ENCODE data around the gene CCNL2. TPM values are rescaled to one million over a fixed set of nuclear protein-coding genes. Genes with fewer than 3 reads are reported as not detected.

Gene CCNL2
- total RNA-seq, 1 experiment from 2014 or later = 173 TPM

- Histone ChIP-seq H3K27me3 (ENCODE audit: insufficient read depth, low read length) (no peaks in the 10 kb centered on the region), H4K20me1 (ENCODE audit: control insufficient read depth, insufficient read depth, insufficient read length) (no peaks in the 10 kb centered on the region), H2AFZ (ENCODE audit: low read length) (no peak overlapping the region), H2BK15ac (ENCODE audit: low read depth, low read length) (no peak overlapping the region), H3K79me2 (ENCODE audit: insufficient read depth, low read length) (no peaks in the 10 kb centered on the region), H3K9me3 (ENCODE audit: control insufficient read depth, low read depth, low read length) (no peaks in the 10 kb centered on the region), H2AK5ac (ENCODE audit: insufficient read length, low read length) (no peak overlapping the region), H3K79me1 (ENCODE audit: insufficient read depth, low read depth, low read length, poor library complexity, severe bottlenecking) (peaks cover 3% of the 10 kb centered on the region), H3K9ac (ENCODE audit: extremely low read depth, insufficient read length, low read length) (no peak overlapping the region), H2BK120ac (ENCODE audit: low read depth, low read length, poor library complexity, severe bottlenecking) (no peak overlapping the region), H3K4me2 (ENCODE audit: insufficient read depth, insufficient read length, low read length) (no peak overlapping the region), H3K23me2 (ENCODE audit: insufficient read length, low read depth, low read length, poor library complexity, severe bottlenecking) (no peaks in the 10 kb centered on the region), H3T11ph (ENCODE audit: low read length) (no peak overlapping the region), H3K18ac (ENCODE audit: insufficient read length, low read depth, low read length) (no peak overlapping the region), H4K8ac (replicated peaks; ENCODE audit: insufficient read length, low read depth, low read length) (no peak overlapping the region), H3K23ac (ENCODE audit: insufficient read length, low read depth, low read length) (no peak overlapping the region), H3K4ac (ENCODE audit: low read depth, low read length) (no peak overlapping the region), H3K56ac (ENCODE audit: insufficient read length, low read depth, low read length) (no peak overlapping the region), H2BK5ac (ENCODE audit: insufficient read length, low read length) (no peak overlapping the region), H4K91ac (ENCODE audit: insufficient read length, low read depth, low read length) (no peak overlapping the region), H2BK12ac (ENCODE audit: insufficient read length, low read depth, low read length) (no peak overlapping the region), H3K4me1 (ENCODE audit: insufficient read depth, low read length) (no peaks in the 10 kb centered on the region), H3K14ac (ENCODE audit: insufficient read depth, low read length) (no peak overlapping the region; the same call in 1 of the 2 replicates), H4K5ac (ENCODE audit: insufficient read length, low read depth, low read length) (no peak overlapping the region), H2BK20ac (ENCODE audit: low read depth, low read length, poor library complexity, severe bottlenecking) (no peak overlapping the region), H3K27ac (ENCODE audit: insufficient read length, low read depth, low read length) (no peak overlapping the region)
- H3K27me3 Mint-ChIP-seq (ENCODE audit: low read depth) = no peaks in the 10 kb centered on the region
- H3K4me1 Mint-ChIP-seq = peaks cover 6% of the 10 kb centered on the region in 2 experiments
- no CpG with 5 or more reads among the region's 8 CpGs for WGBS (ENCODE audit: extremely low coverage, insufficient read length, low lambda C conversion rate)
- H3K36me3 Mint-ChIP-seq (ENCODE audit: insufficient read depth in 1 of 3, low read depth in 3 of 3) = peaks cover under 1 to 21% (median 6%) of the 10 kb centered on the region in 3 experiments; a peak in 6 of 7 replicates
- no peak overlapping the region for H3K4me3 Mint-ChIP-seq
- TF ChIP-seq, protein P1, sequence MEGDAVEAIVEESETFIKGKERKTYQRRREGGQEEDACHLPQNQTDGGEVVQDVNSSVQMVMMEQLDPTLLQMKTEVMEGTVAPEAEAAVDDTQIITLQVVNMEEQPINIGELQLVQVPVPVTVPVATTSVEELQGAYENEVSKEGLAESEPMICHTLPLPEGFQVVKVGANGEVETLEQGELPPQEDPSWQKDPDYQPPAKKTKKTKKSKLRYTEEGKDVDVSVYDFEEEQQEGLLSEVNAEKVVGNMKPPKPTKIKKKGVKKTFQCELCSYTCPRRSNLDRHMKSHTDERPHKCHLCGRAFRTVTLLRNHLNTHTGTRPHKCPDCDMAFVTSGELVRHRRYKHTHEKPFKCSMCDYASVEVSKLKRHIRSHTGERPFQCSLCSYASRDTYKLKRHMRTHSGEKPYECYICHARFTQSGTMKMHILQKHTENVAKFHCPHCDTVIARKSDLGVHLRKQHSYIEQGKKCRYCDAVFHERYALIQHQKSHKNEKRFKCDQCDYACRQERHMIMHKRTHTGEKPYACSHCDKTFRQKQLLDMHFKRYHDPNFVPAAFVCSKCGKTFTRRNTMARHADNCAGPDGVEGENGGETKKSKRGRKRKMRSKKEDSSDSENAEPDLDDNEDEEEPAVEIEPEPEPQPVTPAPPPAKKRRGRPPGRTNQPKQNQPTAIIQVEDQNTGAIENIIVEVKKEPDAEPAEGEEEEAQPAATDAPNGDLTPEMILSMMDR (conservative IDR thresholded peaks at IDR 0.05) = no peak
- no peak overlapping the region for H3K27ac Mint-ChIP-seq
- H3K9me3 Mint-ChIP-seq = no peaks in the 10 kb centered on the region
- DNase-seq = no peak
These were observed 17.8 kb downstream of the CCNL2 start for GRCh38 chr1:1381294-1381693.
